Neural cell (in vitro differentiated cells): Measurements from ENCODE around the gene ANKZF1.

Experiments used
- CTCF ChIP-seq: fragments of 450-650 bp; IDR thresholded peaks from 2 replicates; pipeline ENCODE4 v1.5.1; 2014; ENCODE audit warnings: antibody characterized with exemption, mild to moderate bottlenecking, moderate library complexity; ENCODE audit not compliant: poor library complexity, severe bottlenecking
- EZH2 ChIP-seq: fragments of 200-600, 300-800 bp; shearing (Covaris generic), sonication (generic); IDR thresholded peaks from 2 replicates; pipeline ENCODE4 v1.6.1; 2014; ENCODE audit warnings: antibody characterized with exemption, low read length, borderline replicate concordance, mild to moderate bottlenecking; ENCODE audit not compliant: insufficient read depth, poor library complexity, severe bottlenecking
- SMC3 ChIP-seq: fragments of 450-650 bp; conservative IDR thresholded peaks from 2 replicates; pipeline ENCODE4 v1.6.1; 2014; ENCODE audit warnings: antibody characterized with exemption, mild to moderate bottlenecking, moderate library complexity; ENCODE audit not compliant: poor library complexity

GRCh38 chr2:219245899-219246230 is 16.3 kb downstream of the ANKZF1 start:
- TF ChIP-seq CTCF: no peak
- no peak for TF ChIP-seq SMC3
- no peak for TF ChIP-seq EZH2
